ENCODE results near the gene PSAT1.

The PSAT1 gene

DNA sequence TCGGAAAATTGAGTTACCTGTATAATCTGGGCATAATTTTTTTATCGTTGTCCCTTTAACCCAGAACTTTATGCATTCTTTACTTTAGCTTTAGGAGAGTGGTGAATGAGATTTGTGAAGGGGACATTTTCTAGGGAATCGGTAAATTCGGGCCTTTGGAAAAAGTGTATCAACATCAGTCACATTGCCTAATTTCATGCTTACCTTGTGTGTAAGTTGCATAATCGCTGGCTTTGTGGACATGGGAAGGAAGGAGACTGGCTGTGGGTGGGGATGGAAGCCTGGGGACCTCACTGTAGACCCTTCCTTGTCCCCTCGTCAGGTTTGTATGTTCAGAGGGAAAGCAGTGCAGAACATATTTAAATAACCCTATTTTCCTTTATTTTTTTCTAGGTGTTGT, 3.3 kb downstream of the PSAT1 start:
- no peak for TF ChIP-seq GATA3 (IDR thresholded peaks at IDR 0.05; ENCODE audit: low read depth, low read length)

DNA sequence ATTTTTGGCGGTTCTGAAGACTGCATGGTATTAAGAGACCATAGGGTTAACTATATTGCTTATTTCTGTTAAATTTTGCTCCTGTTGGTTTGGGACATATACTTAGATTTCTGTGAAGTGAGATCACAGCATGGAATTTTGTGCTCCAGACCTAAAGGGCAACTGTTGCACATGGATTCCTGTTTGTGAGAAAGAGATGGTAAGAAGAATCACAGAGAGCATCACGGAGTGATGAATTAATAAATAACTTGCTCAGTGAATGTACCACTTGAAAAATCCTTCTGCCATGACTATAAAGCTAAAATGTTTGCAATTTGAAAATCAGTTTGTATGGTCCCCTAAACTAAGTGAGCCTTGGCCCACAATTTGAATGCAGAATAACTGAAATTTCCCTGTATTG, 4.5 kb downstream of the PSAT1 start:
- TF ChIP-seq GATA2 (IDR thresholded peaks at IDR 0.05; ENCODE audit: low read depth, low read length) (no peak), GATA3 (IDR thresholded peaks at IDR 0.05; ENCODE audit: low read depth, low read length) (no peak)

DNA sequence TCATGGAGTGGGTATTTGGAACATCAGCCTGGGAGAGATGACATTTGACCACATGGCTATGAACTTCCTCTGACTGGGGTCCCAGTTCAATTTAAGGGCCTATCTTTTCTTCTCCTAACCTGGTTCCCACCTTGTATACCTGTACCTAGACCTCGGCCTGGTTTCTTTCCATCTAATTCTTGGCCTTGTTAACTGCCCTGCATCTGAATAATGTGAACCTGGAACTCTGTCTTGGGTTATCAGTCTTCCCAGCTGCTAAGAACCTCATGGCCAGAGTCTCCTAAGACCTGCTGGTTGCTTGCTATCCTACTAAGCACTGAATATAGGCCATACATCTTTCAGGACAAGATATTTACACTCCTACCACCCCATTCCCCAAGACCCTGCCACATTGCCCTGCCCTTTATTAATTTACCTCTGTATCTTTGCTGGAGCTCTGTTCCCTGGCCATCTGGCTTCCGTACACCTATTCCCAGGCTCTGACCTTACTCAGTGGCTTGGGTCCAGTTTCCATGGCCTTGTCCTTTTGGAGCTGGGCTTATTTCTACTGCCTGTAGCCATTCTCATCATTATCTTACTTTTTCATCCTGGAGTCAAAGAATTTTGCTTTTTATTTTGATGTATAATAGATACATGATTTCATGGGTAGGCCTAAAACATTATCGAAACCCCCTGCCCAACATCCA, 6.6 kb downstream of the PSAT1 start:
- TF ChIP-seq GATA3 (IDR thresholded peaks at IDR 0.05; ENCODE audit: low read depth, low read length), result no peak
- TF ChIP-seq GATA2 (IDR thresholded peaks at IDR 0.05; ENCODE audit: low read depth, low read length), result no peak

DNA sequence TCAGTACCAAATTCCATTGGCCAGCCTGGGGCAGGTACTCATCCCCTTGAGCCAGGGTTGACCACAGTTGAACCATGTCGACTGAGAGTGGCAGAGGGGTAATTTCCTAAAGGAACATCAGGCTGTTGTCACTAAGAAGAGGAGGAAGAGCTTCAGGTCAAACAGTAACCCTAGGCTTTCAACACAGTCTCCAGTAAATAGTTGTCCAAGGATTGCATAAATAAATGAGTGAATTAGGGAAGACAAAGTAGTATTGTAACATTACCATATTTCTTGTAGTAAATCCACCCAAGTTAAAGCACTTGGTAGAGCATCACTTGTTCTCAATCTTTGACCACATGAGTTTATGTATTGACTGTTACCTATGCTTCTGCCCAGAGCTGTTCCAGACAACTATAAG, 7.4 kb downstream of the PSAT1 start:
- TF ChIP-seq GATA2 (IDR thresholded peaks at IDR 0.05; ENCODE audit: low read depth, low read length) (no peak), GATA3 (IDR thresholded peaks at IDR 0.05; ENCODE audit: low read depth, low read length) (no peak)

DNA sequence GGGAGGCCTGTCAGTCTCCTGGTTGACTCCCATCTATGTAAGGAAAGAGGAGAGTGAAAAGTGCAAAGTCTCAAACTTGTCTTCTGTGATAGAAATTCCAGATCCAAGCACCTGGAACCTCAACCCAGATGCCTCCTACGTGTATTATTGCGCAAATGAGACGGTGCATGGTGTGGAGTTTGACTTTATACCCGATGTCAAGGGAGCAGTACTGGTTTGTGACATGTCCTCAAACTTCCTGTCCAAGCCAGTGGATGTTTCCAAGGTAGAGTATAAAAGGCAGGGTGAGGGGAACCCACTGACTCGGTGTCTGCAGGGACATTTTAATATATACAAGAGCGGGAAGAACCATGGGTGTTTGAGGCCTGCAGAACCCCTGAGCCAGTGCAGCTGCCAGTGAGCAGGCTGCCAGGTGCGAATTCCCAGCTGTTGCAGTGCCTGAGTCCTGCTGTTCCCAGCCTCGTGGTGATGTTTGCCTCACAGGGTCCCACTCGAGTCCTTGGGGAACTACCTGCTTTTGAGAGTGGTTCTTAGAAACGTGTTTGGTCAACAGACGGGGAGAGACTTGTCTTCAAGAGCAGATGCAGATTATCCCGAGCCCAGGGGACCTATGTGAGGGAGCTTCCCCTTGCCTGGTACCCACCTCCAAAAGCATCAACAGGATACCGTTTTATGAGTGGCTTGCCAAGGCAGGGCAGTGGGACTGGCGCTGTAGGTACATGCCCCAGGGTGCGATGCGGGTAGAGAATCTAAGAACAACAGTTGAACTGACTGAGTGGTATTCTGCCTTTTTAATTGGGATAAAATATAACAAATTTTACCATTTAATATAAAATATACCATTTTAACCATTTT, 9.5 kb downstream of the PSAT1 start:
- TF ChIP-seq GATA3 (IDR thresholded peaks at IDR 0.05; ENCODE audit: low read depth, low read length), result no peak
- no peak for TF ChIP-seq GATA2 (IDR thresholded peaks at IDR 0.05; ENCODE audit: low read depth, low read length)

DNA sequence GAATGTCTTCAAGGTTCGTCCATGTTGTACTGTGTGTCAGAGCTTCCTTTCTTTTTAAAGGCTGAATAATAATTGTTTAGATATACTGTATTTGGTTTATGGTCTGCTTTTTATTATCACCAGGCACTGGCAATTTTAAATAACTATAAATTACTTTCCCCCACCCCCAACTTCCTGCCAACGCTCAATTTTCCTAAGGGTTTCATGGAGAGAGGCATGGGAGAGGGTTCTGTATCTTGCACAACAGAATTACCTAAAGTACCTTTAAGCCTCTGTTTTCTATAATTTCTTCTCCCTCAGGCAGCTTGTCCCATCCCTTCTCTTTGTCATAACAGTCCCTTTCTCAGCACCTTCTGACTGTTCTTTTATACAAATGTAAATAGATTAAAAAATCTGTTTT, 10.4 kb downstream of the PSAT1 start:
- TF ChIP-seq GATA2 (IDR thresholded peaks at IDR 0.05; ENCODE audit: low read depth, low read length), result no peak
- no peak for TF ChIP-seq GATA3 (IDR thresholded peaks at IDR 0.05; ENCODE audit: low read depth, low read length)

DNA sequence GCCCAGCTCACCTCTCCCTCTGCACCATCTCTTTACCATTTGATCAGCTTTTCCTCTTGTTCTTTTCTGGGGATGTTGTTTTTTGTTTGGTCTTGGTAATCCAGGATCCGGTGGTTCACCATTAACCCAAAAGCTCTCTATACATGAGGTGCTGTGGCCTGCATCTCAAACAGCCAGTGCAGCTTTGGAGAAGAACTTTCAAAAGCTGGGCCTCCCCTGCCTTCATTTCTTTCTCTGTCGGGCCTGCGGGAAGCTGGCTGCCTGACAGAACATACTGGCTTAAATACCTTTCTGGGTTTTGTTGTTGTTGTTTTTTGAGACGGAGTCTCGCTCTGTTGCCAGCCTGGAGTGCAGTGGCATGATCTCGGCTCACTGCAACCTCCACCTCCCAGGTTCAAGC, 12.1 kb downstream of the PSAT1 start:
- TF ChIP-seq GATA3 (IDR thresholded peaks at IDR 0.05; ENCODE audit: low read depth, low read length) (no peak), GATA2 (IDR thresholded peaks at IDR 0.05; ENCODE audit: low read depth, low read length) (no peak)

DNA sequence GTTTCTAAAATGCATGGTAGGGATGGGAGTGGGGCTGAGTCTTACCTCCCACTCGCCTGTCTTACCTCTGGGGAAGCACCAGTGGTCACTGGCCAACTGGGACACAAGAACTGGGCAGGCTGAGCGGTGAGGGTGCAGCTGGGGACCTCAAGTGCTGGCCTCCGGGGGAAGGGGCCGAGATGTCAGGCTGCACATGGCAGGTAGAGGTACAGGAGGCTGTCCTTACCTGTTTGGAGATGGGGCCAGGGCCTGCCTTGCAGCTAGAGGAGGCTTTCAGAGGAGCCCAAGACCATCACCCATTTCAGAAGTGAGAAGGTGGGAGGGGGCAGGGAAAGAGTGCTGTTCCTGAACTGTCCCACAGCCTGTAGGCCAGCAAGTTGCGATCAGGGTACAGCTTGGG, 14.2 kb downstream of the PSAT1 start:
- TF ChIP-seq GATA3 (IDR thresholded peaks at IDR 0.05; ENCODE audit: low read depth, low read length) (no peak), GATA2 (IDR thresholded peaks at IDR 0.05; ENCODE audit: low read depth, low read length) (no peak)

DNA sequence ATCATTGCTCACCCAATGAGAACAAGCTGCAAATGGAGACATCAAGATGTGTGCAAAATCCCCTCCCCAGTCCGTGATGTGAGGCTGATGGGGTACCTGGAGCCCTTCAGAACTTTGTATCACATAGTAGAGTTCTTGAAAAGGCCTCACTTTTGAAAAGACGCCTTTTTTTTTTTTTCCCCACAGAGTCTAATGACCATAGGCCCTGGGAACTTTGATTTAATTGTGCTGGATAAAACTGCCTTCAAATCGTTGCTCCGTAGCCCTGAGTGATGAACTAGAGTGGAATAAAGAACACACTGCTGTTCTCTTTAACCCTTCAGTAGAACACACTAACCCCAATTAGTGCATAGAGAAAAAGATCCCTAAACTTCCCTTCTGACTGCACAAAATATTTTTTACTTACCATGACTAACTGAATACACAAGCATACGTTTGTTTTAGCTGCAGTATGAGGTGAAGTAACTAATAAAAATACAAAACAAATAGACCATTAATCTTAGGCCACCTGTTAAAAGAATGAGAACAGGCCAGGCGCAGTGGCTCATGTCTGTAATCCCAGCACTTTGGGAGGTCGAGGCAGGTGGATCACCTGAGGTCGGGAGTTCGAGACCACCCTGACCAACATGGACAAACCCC, 15.1 kb downstream of the PSAT1 start:
- TF ChIP-seq GATA2 (IDR thresholded peaks at IDR 0.05; ENCODE audit: low read depth, low read length), result no peak
- TF ChIP-seq GATA3 (IDR thresholded peaks at IDR 0.05; ENCODE audit: low read depth, low read length), result no peak

DNA sequence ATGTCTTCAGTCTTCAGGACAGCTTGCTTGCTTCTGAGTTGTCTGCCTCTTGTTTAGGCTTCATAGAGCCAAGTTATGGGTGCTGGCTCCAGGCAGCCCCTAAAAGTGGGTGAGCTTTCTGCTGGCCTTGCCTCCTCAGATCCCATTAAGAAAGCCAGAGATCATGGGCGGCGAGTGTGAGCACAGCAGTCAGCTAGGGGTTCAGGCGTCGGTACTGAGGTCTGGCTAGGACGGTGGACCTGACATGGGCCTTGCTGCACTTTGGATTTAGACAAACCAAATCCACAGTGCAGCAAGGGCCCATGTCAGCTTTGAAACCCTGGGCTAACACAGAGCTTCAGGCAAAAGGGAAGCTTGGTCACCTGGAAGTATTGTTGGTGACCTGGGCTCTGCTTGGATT, 17.6 kb downstream of the PSAT1 start:
- TF ChIP-seq GATA3 (IDR thresholded peaks at IDR 0.05; ENCODE audit: low read depth, low read length), result no peak
- no peak for TF ChIP-seq GATA2 (IDR thresholded peaks at IDR 0.05; ENCODE audit: low read depth, low read length)

DNA sequence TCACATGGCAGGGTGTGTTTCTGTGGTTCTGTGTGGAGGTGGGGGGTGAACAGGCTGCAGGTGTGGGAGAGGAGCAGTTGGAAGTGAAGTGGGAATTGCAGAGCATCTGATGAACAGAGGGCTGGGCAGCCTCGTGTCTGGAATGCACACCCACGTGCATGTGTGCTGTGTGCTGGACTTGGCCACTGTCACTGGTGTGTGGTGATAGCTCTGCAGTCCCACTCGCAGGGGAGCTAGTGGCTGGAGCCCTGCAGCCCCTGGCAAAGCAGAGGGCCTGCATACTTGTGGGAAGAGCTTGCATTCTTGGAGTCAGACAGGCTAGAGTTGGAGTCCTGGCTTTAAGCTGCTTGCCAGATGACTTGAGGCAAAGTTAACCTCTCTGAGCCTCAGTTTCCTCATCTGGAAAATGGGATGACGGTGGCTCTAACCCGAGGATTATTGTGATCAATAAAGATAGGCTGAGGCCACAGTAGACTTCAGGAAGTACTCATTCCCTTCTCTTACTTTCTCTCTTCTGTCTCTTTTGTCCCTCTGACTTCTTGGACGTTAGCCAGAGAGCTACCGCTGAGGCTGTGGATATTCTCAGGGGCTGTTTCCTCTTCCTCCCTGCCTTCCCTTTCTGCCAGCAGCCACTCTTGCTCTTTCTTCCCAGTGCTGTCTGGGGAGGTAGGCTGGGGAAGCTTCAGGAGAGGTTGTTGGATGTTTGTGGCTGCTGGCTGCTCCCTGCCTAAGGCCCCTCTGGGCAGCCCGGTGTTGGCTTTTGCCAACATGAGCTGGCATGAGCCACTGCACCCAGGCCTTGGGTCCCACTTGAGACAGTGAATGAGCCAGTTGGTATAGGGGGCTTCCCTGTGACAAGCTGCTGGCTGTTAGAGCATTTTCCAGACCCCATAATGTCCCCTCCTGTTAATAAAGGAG, 18.3 kb downstream of the PSAT1 start:
- no peak for TF ChIP-seq GATA3 (IDR thresholded peaks at IDR 0.05; ENCODE audit: low read depth, low read length)
- TF ChIP-seq GATA2 (IDR thresholded peaks at IDR 0.05; ENCODE audit: low read depth, low read length), result no peak

DNA sequence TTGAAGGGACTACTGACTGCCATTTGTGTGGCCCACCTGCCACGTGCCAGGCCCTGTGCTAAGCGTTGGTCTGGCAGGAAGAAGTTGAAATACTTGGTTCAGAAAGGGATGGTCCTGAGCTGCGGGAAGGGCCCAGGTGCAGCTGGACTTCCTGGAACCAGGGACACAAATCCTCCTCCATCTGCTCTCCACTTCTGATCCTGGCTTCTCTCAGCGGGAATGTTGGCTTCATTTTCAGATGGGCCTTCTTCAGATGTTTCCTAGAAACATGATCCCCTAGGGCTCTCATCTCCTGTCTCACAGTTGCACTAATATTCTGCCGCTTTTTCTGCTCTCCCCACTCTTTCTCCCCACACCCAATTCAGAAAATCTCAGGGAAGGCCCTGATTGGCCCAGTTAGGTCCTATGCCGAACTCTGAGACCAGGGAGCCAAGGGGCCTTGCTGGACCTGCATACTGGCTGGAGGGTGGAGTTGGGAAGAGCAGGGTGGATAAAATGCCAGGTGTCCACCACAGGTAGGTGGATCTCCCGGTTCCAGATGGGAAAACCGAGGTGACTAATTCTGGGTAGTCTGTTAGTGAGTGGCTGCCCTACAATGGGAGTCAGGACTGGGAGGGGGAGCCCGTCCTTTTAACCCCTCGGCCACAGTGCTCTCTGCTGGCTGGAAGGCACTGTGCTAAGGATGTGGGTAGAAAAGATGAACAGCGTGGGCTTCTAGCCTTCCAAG, 19.4 kb downstream of the PSAT1 start:
- TF ChIP-seq GATA2 (IDR thresholded peaks at IDR 0.05; ENCODE audit: low read depth, low read length) (no peak), GATA3 (IDR thresholded peaks at IDR 0.05; ENCODE audit: low read depth, low read length) (no peak)
